AG04449 (cell line): ENCODE data around the gene IL11.
"Not testable (repeated sequence)": the region's sequence is repeated elsewhere in the genome, so short reads cannot be mapped to it uniquely, and the experiment has no call there.

Experiments used
- CTCF ChIA-PET: fragments of 350-600 bp; formaldehyde crosslinking; extraction: SDS; loops from one replicate; lab custom pipeline; 2021; ENCODE audit warnings: antibody characterized with exemption; lab: Yijun Ruan, JAX
- POLR2A ChIA-PET: fragments of 400-600, 350-600 bp; formaldehyde crosslinking; extraction: SDS; loops from one replicate; lab custom pipeline; 2020; ENCODE audit warnings: antibody characterized with exemption, inconsistent platforms; lab: Yijun Ruan, JAX
- DNase-seq: peaks from one replicate; pipeline ENCODE4 v3.0.0-alpha.2; 2010; ENCODE audit warnings: low read depth, low spot score
- H3K4me3 ChIP-seq: 2 replicates; pipeline ENCODE4 v1.5.1; 2011; ENCODE audit warnings: low read depth, mild to moderate bottlenecking, control low read depth, low read length
- TF ChIP-seq, protein P1 (sequence below): IDR thresholded peaks from one replicate; pipeline ENCODE4 v1.5.1; 2011; ENCODE audit warnings: mild to moderate bottlenecking, moderate library complexity, low read length, control low read depth, inconsistent platforms; ENCODE audit not compliant: insufficient read depth; ENCODE audit errors: missing control alignments

Gene IL11

GRCh38 chr19:55402509-55402908, 32.2 kb upstream of the IL11 start:
- ChIA-PET CTCF (interaction anchor here (0.8 to 1.8 kb wide), 4 partner anchors 9 to 100 kb away, joined by 3 to 9 read pairs (median 4); no protein-coding TSS in a partner anchor), POLR2A (interaction anchor here (1.2 to 1.4 kb wide), 2 partner anchors 9 to 14 kb away, joined by 3 to 6 read pairs; no protein-coding TSS in a partner anchor)
- DNase-seq: no peak
- no peak overlapping the region for H3K4me3 ChIP-seq
- TF ChIP-seq, protein P1, sequence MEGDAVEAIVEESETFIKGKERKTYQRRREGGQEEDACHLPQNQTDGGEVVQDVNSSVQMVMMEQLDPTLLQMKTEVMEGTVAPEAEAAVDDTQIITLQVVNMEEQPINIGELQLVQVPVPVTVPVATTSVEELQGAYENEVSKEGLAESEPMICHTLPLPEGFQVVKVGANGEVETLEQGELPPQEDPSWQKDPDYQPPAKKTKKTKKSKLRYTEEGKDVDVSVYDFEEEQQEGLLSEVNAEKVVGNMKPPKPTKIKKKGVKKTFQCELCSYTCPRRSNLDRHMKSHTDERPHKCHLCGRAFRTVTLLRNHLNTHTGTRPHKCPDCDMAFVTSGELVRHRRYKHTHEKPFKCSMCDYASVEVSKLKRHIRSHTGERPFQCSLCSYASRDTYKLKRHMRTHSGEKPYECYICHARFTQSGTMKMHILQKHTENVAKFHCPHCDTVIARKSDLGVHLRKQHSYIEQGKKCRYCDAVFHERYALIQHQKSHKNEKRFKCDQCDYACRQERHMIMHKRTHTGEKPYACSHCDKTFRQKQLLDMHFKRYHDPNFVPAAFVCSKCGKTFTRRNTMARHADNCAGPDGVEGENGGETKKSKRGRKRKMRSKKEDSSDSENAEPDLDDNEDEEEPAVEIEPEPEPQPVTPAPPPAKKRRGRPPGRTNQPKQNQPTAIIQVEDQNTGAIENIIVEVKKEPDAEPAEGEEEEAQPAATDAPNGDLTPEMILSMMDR: no peak

DNA sequence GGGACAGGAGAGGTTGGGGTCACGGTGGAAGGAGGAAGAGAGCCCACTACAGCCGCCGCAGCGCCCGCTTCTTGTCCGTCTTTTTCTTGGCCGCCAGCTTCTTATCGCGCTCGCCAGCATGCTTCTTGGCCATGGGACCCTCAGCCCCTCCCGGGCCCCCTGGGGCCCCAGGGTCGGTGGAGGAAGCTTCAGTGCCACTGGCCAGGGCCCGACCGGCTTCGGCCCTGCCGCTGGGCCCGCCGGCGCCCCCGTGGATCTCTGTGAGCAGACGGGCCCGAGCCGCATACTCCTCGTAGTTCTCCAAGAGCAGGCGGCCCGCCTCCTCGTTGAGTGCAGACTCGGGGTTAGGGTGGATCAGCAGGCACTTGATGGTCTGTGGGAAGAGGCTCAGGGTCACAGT, 31.1 kb upstream of the IL11 start:
- DNase-seq, H3K4me3 ChIP-seq, CTCF ChIA-PET: not testable (repeated sequence)
- POLR2A ChIA-PET: interaction anchor here (1.2 kb wide), 1 partner anchor 13 kb away, joined by 3 read pairs; no protein-coding TSS in a partner anchor

GRCh38 chr19:55400281-55401087, 30.2 kb upstream of the IL11 start:
- no peak for DNase-seq
- TF ChIP-seq, protein P1: no peak
- ChIA-PET CTCF (interaction anchor here (1.0 to 1.2 kb wide), 5 partner anchors 10 to 240 kb away, joined by 3 to 4 read pairs (median 3); partner anchors contain the start of gene TMEM238), POLR2A (no interaction called here)
- no peak overlapping the region for H3K4me3 ChIP-seq

DNA sequence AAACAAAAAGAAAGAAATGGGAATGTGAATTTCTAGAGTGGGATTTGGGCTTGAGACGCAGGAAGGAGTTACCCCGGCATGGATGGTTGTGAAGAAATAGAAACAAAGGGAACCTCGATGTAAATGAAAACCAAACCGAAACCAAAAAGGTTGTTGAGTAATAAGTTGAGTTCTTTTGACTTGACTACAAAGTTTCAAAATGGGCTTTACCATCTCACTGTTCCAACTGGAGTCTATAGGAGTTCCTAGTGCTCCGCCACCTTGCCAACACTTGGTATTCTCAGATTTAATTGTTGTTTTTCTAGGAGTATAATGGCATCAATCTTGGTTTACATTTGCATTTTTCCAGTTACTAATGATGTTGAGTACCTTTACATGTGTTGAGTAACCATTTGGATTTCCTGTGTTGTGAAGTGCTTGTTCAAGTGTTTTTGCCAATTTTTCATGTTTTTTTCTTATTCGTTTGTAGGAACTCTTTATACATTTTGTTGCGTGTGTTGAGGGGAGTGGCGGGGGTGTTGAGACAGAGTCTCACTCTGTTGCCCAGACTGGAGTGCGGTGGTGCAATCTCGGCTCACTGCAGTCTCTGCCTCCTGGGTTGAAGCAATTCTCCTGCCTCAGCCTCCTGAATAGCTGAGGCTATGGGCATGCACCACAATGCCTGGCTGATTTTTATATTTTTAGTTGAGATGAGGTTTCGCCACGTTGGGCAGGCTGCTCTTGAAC, 28.1 kb upstream of the IL11 start:
- H3K4me3 ChIP-seq: no peak overlapping the region
- ChIA-PET POLR2A (interaction anchor here (1.0 to 1.8 kb wide), 2 partner anchors 9 to 139 kb away, joined by 3 to 22 read pairs; partner anchors contain the start of genes PPP6R1 and UBE2S), CTCF (interaction anchor here (1.4 kb wide), 2 partner anchors 8 to 104 kb away, joined by 4 read pairs; no protein-coding TSS in a partner anchor)
- no peak for DNase-seq
- TF ChIP-seq, protein P1: no peak

- TF ChIP-seq, protein P1: no peak
- H3K4me3 ChIP-seq: no peak overlapping the region
- ChIA-PET POLR2A (interaction anchor here (0.7 to 10.8 kb wide), 3 partner anchors 9 to 275 kb away, joined by 3 to 86 read pairs (median 6); partner anchors contain the start of gene UBE2S), CTCF (interaction anchor here (0.9 to 2.2 kb wide), 5 partner anchors 9 to 101 kb away, joined by 4 to 8 read pairs (median 5); partner anchors contain the start of gene TMEM238)
- DNase-seq: no peak
These were observed 22.8 kb upstream of the IL11 start for GRCh38 chr19:55392820-55393761.
